Suppressor macrophage treated with lipopolysaccharide for 4 hours (primary cell): ENCODE data around the gene EME2.
"Not testable (repeated sequence)": the region's sequence is repeated elsewhere in the genome, so short reads cannot be mapped to it uniquely, and the experiment has no call there.

Source experiments
- DNase-seq: peaks from one replicate; pipeline ENCODE4 v3.0.0-alpha.2; 2020

Gene EME2

DNA sequence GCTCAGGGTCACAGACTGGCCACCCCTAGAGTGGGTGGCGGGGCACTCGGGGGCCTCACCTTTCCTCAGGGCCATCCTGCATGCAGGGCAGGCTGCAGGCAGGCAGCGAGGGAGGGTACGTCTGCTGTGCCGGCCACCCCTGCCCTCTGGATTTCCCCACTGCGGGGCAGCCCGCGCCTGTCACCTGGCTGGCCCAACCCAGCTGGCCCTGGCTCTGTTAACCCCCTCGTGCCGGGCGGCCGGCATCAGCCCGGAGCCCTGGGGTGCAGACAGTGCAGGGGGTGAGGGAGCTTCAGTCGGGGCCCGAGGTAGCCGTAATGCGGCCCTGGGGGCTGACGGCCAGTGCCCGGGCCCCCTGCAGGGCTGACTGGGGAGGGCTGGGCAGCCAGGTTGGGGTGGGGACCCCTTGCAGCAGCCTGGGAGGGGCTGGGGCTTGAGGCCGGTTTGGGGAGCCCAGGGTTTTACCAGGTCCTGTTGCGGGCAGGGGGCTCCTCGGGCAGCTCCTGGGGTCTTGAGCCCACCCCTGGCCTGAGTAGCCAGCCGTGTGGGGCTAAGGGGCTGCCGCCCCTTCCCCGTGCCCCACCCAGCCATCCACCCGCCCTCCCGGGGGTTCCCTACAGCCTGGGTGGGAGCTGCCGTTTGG is 21.1 kb downstream of the EME2 start, which contains the start of gene IGFALS:
Gene IGFALS (minus strand): TSS at position 128 of the 643 bp plus-strand sequence. CDS start 53 bp downstream, at position 75.
- no peak for DNase-seq

- DNase-seq, result no peak
Observed at GRCh38 chr16:1794221-1794871, 21.7 kb downstream of the EME2 start.

GRCh38 chr16:1794908-1795666 is 22.5 kb downstream of the EME2 start:
- no peak for DNase-seq

- DNase-seq, result not testable (repeated sequence)
Observed at GRCh38 chr16:1799263-1799662, 26.7 kb downstream of the EME2 start.

- no peak for DNase-seq
Observed at GRCh38 chr16:1800701-1801100, 28.1 kb downstream of the EME2 start.

DNA sequence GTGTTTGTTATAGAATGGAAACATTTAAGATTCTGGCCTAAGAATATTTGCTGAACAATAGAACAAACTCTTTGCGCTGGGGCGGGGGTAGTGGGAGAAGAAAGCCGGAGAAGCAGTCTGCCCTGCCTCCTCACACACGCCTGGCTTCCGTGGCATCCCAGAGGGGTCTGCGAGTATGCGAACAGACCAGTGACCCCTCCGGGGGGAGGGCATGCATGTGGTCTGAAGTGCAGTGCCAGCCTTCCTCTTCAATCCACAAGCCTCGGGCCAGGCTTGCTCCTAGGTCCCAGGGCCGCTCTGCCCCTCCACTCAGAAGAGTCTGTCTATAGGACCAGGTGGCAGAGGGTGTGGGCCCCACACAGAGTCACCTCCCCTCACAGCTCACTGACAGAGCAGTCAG is 35.0 kb downstream of the EME2 start:
- DNase-seq, result no peak

DNA sequence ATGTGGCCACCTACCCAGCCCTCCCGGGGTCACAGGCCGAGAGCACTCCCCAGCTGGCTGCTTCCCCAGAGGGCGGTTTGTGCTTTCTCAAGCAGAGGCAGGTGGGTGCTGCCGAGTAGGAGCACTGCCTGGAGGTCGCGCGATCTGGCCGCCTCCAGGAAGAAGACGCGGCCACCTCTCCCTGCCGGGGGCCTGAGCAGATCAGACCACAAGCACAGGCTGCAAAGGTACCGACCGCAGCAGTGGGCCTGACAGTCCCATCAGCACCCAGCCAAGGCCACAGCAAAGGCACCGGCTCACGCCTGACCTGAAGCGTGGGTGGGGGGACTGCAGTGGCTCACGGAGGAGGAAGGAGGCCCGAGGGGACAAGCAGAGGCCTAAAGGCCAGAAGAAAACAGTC is 36.1 kb downstream of the EME2 start:
- DNase-seq, result no peak

DNA sequence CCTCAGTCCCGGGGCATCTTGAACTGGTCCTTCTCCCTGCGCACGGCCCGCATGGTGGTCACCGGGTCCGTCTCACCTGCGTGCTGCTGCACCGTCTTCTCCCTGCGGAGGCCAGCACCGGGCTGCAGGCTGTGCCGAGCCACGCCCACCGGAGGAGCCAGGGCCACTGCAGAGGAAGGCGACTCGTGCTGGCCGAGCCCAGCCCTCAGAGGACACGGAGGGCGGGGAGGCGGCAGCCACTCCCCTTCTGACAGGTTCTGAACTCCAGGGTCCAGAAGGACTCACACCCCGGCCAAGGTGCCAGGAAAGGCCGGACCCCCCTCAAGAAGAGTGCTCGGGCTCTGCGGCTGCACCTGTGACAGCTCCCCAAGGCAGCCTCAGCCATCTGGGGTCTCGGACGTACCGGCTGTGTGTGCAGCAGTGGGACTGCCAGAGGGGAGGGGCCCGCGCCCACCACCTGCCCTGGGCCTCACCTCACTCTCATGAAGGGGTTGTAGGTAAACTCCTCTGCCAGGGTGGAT is 36.7 kb downstream of the EME2 start:
- no peak for DNase-seq

DNA sequence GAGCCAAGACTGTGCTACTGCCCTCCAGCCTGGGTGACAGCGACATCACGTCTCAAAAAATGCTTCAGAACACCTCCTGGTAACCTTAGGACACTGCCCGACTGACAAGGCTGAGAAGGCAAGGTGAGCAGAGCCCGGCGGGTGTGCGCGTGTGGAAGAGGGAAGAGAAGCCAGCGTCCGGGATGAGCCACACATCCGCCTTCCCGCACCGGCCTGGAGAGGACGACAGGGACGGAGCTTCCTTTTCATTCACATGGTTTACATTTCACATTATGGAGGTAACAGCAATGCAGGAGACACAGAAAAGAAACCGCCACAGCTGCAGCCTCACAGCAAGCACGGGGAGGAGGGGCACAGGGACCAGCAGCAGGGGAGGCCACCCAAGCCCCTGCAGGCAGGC is 37.5 kb downstream of the EME2 start:
- DNase-seq, result no peak

DNA sequence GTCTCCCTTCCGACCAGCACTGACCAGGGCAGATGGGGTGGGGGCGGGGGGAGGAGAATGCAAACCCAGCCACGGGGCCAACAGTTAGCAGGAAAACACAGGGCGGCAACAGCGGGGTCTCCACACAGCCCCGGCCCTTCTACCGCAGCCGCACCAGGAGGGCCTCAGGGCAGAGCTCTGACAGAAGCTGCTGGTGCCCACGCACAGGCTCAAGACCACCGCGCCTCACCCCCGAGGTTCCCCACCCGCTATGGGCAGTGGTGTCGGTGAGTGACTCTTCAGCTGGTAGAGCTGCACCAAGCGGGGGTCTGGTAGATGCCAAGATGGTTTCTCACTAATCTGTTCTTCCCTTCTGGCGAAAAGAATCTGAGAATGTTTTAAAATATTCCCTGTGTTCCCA is 37.9 kb downstream of the EME2 start:
- DNase-seq, result no peak

- peak; percentile 71 for DNase-seq
Observed at GRCh38 chr16:1812732-1813163, 40.1 kb downstream of the EME2 start.

DNA sequence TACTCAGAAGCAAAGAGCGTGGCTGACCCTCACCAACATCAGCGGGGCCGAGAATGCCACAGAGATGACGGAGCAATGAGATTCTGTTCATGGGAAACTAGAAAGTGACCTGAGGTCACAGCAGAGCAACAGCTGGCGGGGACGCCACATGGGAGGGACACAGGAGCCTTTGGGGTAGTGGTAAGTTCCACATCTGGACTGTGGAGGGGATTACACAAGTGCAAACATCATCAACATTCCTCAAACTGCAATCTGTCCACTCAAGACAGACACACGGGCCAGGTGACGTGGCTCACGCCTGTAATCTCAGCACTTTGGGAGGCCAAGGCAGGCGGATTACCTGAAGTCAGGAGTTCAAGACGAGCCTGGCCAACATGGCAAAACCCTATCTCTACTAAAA is 42.9 kb downstream of the EME2 start:
- DNase-seq, result no peak

GRCh38 chr16:1816396-1817275 is 44.0 kb downstream of the EME2 start:
- DNase-seq, result no peak

DNA sequence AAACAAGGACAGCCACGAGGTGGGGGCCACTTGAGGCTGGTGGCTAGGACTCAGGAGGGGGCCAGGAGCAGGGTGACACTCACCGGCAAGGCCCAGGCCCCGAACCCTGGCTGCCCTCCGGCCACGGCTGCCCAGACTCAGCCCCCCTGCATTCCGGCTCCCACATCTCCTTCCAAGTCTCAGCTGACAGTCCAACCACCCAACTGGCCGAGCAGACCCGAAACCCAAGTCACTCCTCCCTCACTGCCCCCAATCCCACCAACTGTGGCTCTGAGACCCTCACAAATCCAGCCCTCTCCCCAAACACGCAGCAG is 44.6 kb downstream of the EME2 start:
- no peak for DNase-seq

GRCh38 chr16:1817716-1818115 is 45.1 kb downstream of the EME2 start:
- DNase-seq, result no peak

DNA sequence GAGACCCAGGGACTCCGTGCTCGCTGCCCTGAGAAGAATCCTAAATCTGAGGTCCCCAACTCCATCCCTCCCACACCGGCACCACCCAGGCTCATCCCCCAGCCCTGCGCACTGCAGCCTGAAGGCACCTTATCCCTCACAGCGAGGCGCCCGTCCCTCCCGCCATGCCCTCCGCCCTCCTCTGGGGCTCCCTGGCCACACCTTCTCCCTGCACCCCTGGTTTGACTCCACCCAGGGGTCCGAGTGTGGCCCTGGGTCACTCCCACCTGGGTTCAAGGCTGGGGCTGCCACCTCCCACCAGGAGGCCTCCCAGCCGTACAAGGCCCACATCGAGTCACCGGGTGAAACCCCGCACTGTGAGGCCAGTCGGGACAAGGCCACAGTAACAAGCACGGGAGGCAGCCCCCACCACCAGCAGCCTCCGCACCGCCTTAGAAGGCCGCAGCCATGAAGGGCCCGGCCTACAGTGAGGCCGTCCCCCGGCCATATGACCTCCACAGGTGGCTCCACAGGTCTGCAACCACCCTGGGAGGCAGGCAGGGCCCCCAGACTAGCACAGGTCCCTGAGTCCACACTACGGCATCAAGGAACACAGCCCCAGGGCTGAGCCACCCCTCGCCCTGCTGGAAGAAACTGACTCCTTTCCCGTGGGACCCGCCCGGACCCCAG is 45.7 kb downstream of the EME2 start:
- no peak for DNase-seq

DNA sequence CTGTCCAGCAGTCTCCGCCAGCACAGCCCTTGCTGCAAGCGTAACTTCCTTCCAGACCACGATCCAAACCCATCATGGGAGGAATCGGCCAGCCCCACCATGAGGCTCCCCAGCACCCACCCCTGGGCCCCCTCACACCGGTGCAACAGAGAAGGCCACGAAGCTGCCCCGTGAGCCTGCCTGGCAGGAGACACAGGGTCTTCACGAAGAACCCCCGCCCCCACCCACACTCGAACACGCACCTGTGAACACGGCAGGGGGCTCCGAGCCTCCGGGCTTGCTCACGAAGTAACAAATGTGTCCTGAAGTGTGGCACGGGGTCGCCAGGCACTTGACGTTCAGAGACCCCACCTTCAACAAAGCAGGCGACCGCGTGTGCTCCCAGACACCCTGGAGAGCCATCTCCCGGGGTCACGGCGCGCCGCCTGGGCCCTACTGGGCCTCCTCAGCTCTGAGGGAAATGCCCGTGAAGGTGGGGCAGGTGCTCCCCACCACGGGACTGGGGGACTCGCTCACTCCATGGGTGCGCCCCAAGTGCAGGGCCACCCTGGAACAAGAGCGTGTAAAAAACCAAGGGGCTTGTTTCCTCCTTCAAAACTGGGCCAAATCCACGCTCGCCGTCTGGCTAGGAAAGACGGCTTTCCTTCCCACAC is 46.4 kb downstream of the EME2 start:
- no peak for DNase-seq

- no peak for DNase-seq
Observed at GRCh38 chr16:1819611-1820010, 47.0 kb downstream of the EME2 start.

DNA sequence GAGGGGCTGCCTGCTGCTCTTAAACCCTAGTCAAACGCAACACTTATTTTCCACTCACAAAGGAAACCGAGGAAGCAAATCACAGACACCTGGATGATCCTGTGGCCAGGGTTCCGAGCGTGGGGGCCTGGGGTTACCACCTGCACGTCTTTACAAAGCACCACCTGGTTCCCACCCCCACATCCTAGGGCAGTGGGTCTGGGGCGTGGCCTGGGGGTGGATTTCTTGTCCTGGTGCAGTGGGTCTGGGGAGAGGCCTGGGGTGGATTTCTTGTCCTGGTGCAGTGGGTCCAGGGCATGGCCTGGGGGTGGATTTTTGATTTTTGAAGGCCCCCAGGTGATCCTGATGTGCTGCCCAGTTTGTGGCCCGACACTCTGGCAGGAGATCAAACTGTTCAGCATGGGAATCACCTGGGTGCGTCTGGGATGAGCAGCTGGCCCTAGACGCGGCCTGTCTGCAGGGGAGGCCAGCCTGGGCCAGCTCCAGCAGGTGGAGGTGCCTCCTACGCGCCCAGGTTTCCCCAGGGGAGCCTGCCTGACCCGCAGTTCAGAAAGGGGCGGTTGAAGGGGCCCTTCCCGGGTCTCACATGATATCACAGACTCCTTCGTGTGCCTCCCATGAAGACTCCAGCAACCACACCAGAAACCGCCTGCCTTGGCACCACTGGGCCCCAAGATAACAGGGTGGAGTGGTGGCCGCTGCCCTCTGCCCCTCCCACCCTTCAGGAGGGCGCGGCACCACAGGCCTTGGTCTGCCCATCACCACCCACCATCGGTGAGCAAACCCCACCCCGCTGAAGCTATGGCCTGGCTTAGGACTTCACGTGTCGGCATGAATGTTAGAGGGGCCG is 47.7 kb downstream of the EME2 start:
- DNase-seq, result no peak

GRCh38 chr16:1820946-1821290 is 48.3 kb downstream of the EME2 start:
- DNase-seq, result no peak
